Endodermal cell (in vitro differentiated cells): ENCODE data around the gene OR9Q2. TPM values are rescaled to one million over a fixed set of nuclear protein-coding genes. Genes with fewer than 3 reads are reported as not detected.
"Not testable (repeated sequence)": the region's sequence is repeated elsewhere in the genome, so short reads cannot be mapped to it uniquely, and the experiment has no call there.

Experiments used
- DNase-seq: peaks from one replicate; pipeline ENCODE4 v3.0.0-alpha.2; 2017
- H3K27ac ChIP-seq: 2 replicates; pipeline ENCODE4 v1.5.1; 2013; ENCODE audit warnings: mild to moderate bottlenecking, low read depth, low read length, moderate library complexity
- H3K27me3 ChIP-seq: 2 replicates; pipeline ENCODE4 v1.6.1; 2013; ENCODE audit warnings: mild to moderate bottlenecking, low read length, moderate library complexity; ENCODE audit not compliant: insufficient read depth, control insufficient read depth, poor library complexity, severe bottlenecking
- H3K36me3 ChIP-seq: 2 replicates; pipeline ENCODE4 v1.7.0; 2013; ENCODE audit warnings: mild to moderate bottlenecking, low read length, moderate library complexity; ENCODE audit not compliant: control insufficient read depth, insufficient read depth
- H3K4me1 ChIP-seq: one replicate; pipeline ENCODE4 v1.7.0; 2013; ENCODE audit warnings: low read length; ENCODE audit not compliant: control insufficient read depth, insufficient read depth
- H3K4me3 ChIP-seq: 2 replicates; pipeline ENCODE4 v1.5.1; 2013; ENCODE audit warnings: mild to moderate bottlenecking, low read length, moderate library complexity
- H3K9ac ChIP-seq: 2 replicates; pipeline ENCODE4 v1.6.1; 2013; ENCODE audit warnings: mild to moderate bottlenecking, low read length, moderate library complexity; ENCODE audit not compliant: poor library complexity, severe bottlenecking; ENCODE audit errors: extremely low read depth
- H3K9me3 ChIP-seq: 2 replicates; pipeline ENCODE4 v1.6.1; 2013; ENCODE audit warnings: mild to moderate bottlenecking, low read length, moderate library complexity; ENCODE audit not compliant: control insufficient read depth
- H3K27ac Mint-ChIP-seq: 2 replicates; pipeline ENCODE4 v1.8.0; 2020; ENCODE audit warnings: mixed read lengths
- H3K27me3 Mint-ChIP-seq: 2 replicates; pipeline ENCODE4 v1.8.0; 2021; ENCODE audit warnings: mild to moderate bottlenecking, mixed read lengths; ENCODE audit not compliant: insufficient read depth
- H3K36me3 Mint-ChIP-seq: 2 replicates; pipeline ENCODE4 v1.8.0; 2020; ENCODE audit warnings: low read depth, mixed read lengths
- H3K4me1 Mint-ChIP-seq: 2 replicates; pipeline ENCODE4 v1.8.0; 2020; ENCODE audit warnings: mixed read lengths
- H3K4me3 Mint-ChIP-seq: 2 replicates; pipeline ENCODE4 v1.8.0; 2020; ENCODE audit warnings: mild to moderate bottlenecking, moderate library complexity, mixed read lengths
- H3K9me3 Mint-ChIP-seq: 2 replicates; pipeline ENCODE4 v1.8.0; 2020; ENCODE audit warnings: mild to moderate bottlenecking, mixed read lengths
- CTCF ChIP-seq: fragments of 200-600 bp; sonication (generic); conservative IDR thresholded peaks from 2 replicates; pipeline ENCODE4 v1.5.0; 2021; ENCODE audit warnings: antibody characterized with exemption, mild to moderate bottlenecking
- WGBS, 2 experiments: methylation state at CpG; one replicate each; pipeline versions ENCODE4 v1.1.5 to v1.1.7; 2013; ENCODE audit warnings: missing lambda C conversion rate in 2 of 2, mixed read lengths in 1 of 2; ENCODE audit not compliant: insufficient coverage in 1 of 2, insufficient read length in 1 of 2; 5-methylcytosine and 5-hydroxymethylcytosine counted together
- total RNA-seq, 2 donors: library from RNA; stranded (reverse); fragmentation: NEBNext Ultra II Directional in 1 of 2; extraction: Animal tissue kit (Norgen Biotek cat#: 25700) in 1 of 2; gene quantifications; 2 replicates in 1 of 2; 3 replicates in 1 of 2; pipeline ENCODE4 v1.2.1, GENCODE V29; 2021

OR9Q2 gene
- total RNA-seq, 2 donors from 2014 or later = not detected

DNA sequence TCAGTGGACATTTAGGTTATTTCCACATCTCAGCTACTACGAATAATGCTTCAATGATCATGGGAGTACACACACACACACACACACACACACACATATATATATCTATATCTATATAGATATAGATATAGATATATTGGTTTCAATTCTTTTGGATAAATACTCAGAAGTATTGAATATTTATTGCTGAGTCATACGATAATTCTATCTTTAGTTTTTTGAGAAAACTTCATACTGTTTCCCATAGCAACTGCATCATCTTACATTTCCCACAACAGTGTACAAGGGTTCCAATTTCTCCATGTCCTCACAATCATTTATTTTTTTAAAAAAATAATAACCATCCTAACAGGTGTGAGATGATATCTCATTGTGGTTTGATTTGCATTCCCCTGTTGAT lies 7.1 kb downstream of the OR9Q2 start:
- Mint-ChIP-seq H3K4me3 (no peak overlapping the region), H3K27ac (no peak overlapping the region), H3K27me3 (no peaks in the 10 kb centered on the region), H3K4me1 (no peaks in the 10 kb centered on the region), H3K36me3 (no peaks in the 10 kb centered on the region), H3K9me3 (peaks cover 10% of the 10 kb centered on the region)
- no peaks in the 10 kb centered on the region for H3K4me1 ChIP-seq
- H3K4me3 ChIP-seq = no peak overlapping the region
- no peak for DNase-seq
- H3K27ac ChIP-seq = no peak overlapping the region
- no peaks in the 10 kb centered on the region for H3K27me3 ChIP-seq
- no peak overlapping the region for H3K9ac ChIP-seq
- no peak for TF ChIP-seq CTCF
- peaks cover 19% of the 10 kb centered on the region for H3K9me3 ChIP-seq
- 78% methylated on average over 2 of the region's 2 CpGs; no CpG with 5 or more reads in 1 of the 2 experiments for WGBS, 2 experiments
- no peaks in the 10 kb centered on the region for H3K36me3 ChIP-seq

DNA sequence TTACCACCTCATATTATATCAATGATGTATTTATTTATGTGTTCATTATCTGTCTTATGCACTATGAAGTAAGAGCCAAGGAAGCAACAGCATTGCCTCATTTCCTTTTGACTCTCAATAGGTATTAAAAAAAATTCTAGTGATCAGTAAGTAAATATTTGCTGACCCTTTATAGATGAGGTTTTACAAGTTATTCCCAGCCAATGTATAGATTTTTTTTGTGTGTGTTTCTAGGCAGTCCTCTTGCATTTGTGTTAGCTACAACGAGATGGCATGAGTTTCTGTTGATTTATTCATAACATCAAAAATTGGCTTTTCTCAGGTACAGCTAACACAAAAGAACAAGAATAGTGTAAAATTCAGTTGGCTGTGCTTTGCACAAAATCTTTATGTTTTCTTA lies 10.4 kb downstream of the OR9Q2 start:
- WGBS, 2 experiments = 67% methylated on average over 1 of the region's 1 CpG; no CpG with 5 or more reads in 1 of the 2 experiments
- Histone ChIP-seq H3K9me3 (peaks cover 19% of the 10 kb centered on the region), H3K27me3 (no peaks in the 10 kb centered on the region), H3K4me3 (no peak overlapping the region), H3K27ac (no peak overlapping the region), H3K36me3 (no peaks in the 10 kb centered on the region), H3K4me1 (no peaks in the 10 kb centered on the region), H3K9ac (no peak overlapping the region)
- Mint-ChIP-seq H3K4me1 (no peaks in the 10 kb centered on the region), H3K27ac (no peak overlapping the region), H3K36me3 (no peaks in the 10 kb centered on the region), H3K27me3 (no peaks in the 10 kb centered on the region), H3K9me3 (peaks cover 10% of the 10 kb centered on the region), H3K4me3 (no peak overlapping the region)
- DNase-seq = no peak
- no peak for TF ChIP-seq CTCF

GRCh38 chr11:58204042-58204441 lies 15.2 kb downstream of the OR9Q2 start, which contains the start of gene OR1S2:
OR1S2 (minus strand) TSS chr11:58204142; CDS start chr11:58204142, 0 bp downstream.
- H3K27ac Mint-ChIP-seq = no peak within 1 kb of the TSS
- Histone ChIP-seq H3K4me1 (no peaks in the 10 kb centered on the region), H3K27ac (no peak within 1 kb of the TSS), H3K9ac (no peak within 1 kb of the TSS), H3K4me3 (no peak within 1 kb of the TSS), H3K36me3 (no peaks in the 10 kb centered on the region), H3K9me3 (no peaks in the 10 kb centered on the region), H3K27me3 (no peaks in the 10 kb centered on the region)
- no peaks in the 10 kb centered on the region for H3K4me1 Mint-ChIP-seq
- H3K36me3 Mint-ChIP-seq = no peaks in the 10 kb centered on the region
- no peaks in the 10 kb centered on the region for H3K9me3 Mint-ChIP-seq
- no peaks in the 10 kb centered on the region for H3K27me3 Mint-ChIP-seq
- no peak for TF ChIP-seq CTCF
- DNase-seq = no peak
- H3K4me3 Mint-ChIP-seq = no peak within 1 kb of the TSS

- not testable (repeated sequence) for H3K27me3 ChIP-seq, H3K4me1 Mint-ChIP-seq, H3K9ac ChIP-seq, H3K36me3 ChIP-seq, H3K4me3 Mint-ChIP-seq, H3K9me3 Mint-ChIP-seq, H3K36me3 Mint-ChIP-seq, H3K27ac Mint-ChIP-seq, DNase-seq, H3K27ac ChIP-seq, H3K4me3 ChIP-seq, H3K9me3 ChIP-seq, H3K27me3 Mint-ChIP-seq, H3K4me1 ChIP-seq
- WGBS, 2 experiments = 90% methylated on average over 2 of the region's 2 CpGs; no CpG with 5 or more reads in 1 of the 2 experiments
Observed at GRCh38 chr11:58212420-58212819, 23.6 kb downstream of the OR9Q2 start, which contains the start of gene OR1S1. OR1S1 (plus strand) TSS chr11:58212720.
